IPS-18c (cell line): Measurements from ENCODE around the gene MDP1.

Experiments
- H3K4me3 ChIP-seq: 2 replicates; pipeline ENCODE4 v1.7.0; 2013; ENCODE audit warnings: low read depth, mild to moderate bottlenecking, low read length, moderate library complexity; ENCODE audit not compliant: insufficient read depth
- H3K9me3 ChIP-seq: one replicate; pipeline ENCODE4 v1.6.1; 2013; ENCODE audit warnings: mild to moderate bottlenecking, low read length, moderate library complexity; ENCODE audit not compliant: control insufficient read depth, insufficient read depth

The MDP1 gene

DNA sequence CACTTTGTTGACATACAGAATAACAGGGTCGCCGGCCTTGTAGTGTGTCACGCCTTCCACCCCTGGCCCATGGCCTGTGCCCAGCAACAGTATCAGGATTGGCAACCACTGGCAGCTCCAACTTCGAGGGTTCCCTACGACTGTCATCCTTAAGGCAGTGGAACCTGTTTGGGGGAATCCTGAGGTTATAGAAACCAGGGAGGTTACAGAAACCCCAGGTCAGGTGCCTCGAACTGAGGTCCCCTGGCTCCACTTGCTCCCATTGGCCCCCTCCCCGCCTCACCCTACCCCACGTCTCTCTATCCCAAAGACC, 21.0 kb downstream of the MDP1 start:
- peak overlapping the region; percentile 93 for H3K4me3 ChIP-seq
- no peaks in the 10 kb centered on the region for H3K9me3 ChIP-seq

DNA sequence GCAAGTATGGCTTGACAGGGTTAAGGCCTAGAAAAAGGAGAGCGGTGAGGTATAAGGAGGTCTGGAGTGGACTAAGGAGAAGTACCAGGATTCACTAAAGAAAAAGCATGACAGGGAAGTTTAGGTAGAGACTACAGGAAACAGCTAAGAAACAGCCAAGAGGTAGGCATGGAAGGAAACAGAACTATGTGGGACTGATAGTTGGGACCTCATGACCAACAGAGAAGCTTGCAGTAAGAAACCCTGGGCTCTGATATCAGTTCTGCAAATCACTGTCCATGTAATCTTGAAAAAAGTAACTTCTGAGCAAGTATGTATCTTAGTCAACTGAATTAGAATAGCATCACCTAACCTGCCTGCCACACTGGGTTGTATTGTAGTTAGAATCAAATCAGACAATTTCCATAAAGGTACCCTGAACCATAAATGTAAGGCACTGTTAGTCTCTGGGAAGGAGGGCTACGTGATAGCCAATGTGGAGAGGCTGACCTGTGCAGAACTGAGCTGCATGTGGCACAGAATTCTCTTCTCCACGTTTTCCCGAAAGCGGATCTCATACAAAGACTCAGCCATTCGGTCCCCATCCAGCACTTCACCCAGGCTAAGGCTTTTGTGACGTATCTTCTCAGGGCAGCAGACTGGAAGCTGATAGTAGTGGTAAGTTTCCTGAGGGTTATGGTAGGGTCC, 21.5 kb downstream of the MDP1 start:
- Histone ChIP-seq H3K9me3 (no peaks in the 10 kb centered on the region), H3K4me3 (peak overlapping the region; percentile 93)

DNA sequence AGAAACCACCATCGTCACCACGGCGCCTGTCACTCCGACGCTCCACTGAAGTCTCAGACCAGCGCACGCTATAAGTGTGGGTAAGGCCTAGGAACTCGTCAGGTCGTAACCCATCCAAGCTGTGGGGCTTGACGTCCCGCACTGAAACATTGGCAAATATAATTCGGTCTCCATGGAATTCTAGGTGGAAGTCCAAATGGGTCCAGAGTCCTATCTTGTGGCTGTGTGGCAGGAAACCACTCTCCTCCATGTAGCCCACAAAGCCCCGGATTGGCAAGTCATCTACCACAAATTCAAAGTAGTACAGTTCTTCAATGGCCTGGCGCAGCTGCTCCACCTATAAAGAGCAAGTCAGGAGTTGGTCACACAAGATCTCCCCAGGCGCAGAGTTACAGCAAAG, 22.9 kb downstream of the MDP1 start:
- no peak overlapping the region for H3K4me3 ChIP-seq
- H3K9me3 ChIP-seq = no peaks in the 10 kb centered on the region

DNA sequence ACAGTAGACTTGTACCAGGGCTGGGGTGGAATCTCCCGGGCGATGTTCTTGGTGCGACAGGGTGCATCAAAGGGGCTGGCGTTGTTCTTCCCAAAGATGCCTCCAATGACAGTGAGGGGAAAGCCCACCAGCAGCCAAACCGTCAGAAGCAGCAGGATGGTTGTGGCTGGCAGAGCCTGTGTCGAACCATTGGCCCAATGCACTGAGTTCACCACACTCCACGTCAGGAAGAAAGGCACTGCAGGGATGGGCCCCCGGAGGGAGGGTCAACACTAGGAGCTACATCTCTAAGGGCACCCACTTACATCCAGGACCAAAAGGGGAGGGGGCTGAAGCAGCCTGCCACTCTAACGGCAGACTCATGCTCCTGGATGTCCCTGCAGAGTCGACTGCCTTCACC, 25.4 kb downstream of the MDP1 start:
- Histone ChIP-seq H3K9me3 (no peaks in the 10 kb centered on the region), H3K4me3 (no peak overlapping the region)

DNA sequence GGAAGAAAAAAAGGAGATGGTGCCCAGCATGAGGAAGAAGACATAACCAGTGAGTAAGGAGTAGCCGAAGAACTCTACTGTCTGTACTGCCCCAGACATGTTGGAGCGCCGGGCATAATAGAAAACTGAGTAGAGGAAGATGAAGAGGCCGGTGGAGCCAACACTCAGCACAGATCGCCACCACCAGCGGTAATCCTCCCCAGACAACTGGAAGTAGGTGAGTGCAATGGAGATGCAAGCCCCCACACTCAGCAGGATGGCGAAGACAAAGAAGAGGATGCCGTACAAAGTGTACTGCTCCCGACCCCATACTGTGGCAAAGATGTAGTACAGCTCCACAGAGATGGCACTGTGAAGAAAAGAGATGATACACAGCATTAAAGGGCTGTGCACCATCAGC, 26.4 kb downstream of the MDP1 start:
- H3K9me3 ChIP-seq = no peaks in the 10 kb centered on the region
- no peak overlapping the region for H3K4me3 ChIP-seq

DNA sequence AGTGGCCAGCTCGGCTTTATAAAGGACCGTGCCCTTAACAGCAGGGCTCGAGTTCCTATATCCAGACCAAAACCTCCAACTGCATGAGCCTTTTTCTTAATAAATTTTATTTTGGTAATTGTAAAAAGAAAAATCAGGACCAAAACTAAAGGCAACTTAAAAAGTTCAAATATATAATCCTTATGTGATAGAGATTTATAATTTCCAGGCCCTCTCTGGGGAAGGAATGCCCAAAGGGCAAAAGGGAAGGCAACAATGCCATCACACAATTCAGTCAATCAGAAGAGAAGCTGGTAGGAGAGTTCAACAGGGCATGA, 26.8 kb downstream of the MDP1 start:
- Histone ChIP-seq H3K4me3 (no peak overlapping the region), H3K9me3 (no peaks in the 10 kb centered on the region)

DNA sequence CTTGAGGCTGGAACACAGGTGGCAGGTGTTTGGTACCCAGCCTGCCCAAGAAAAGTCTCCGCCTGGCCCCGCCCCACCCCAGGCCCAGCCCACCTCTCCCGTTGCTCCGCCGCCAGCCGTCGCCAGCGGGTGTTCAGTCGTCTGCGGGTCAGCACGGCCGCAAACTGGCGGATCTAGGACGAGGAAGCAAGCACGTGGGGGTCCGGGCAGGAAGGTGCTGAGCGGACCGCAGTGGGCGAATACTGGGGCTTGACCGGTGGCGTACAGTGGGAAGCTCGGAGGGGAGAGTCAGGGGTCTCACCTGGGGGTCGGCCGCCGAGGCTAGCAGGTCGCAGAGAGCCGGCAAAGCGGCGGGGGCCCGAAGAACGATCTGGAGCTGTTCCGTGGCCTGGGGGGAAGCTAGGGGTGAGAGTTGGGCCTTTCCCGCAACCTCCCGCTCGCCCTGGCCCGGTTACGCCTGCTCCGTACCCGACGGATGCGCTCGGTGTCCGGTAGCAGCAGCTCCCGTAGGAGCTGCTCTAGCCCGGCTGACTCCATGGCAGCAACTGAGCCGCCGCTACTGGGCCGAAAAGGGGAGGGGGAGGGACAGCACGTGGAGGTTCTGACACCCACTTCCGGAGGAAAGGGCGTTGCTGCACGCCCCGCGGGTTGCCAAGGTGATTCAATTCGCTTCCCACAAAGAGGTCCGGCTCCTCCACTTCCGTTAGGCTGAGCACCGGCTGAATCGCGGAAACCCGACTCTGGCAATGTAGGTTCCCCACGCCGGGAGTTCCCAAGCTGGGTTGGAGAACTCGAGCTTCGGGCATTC, 27.4 kb downstream of the MDP1 start, which contains the start of gene IPO4:
Gene IPO4 (minus strand): TSS at position 566 of the 808 bp plus-strand sequence. CDS start 29 bp downstream, at position 537.
- H3K4me3 ChIP-seq = peak within 1 kb of the TSS; percentile 92
- H3K9me3 ChIP-seq = no peaks in the 10 kb centered on the region

DNA sequence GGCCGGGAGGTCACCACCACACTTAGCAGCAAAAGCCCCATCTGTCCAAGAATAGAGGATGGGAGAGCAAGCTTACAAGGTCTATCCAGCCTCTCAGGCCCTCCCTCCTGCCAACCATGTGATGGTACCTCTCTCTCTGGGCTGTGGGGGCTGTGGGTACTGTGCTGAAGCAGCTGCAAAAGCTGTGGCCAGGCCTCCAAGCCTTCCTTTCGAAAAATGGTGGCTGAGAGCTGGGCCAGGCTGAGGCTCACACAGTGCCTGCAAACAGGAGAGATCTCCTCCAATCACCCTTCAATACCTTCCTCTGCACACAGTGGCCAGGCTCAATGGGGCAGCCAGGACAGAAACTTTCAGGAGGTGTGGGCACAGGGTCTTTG, 28.3 kb downstream of the MDP1 start:
- Histone ChIP-seq H3K4me3 (peak overlapping the region; percentile 92), H3K9me3 (no peaks in the 10 kb centered on the region)

DNA sequence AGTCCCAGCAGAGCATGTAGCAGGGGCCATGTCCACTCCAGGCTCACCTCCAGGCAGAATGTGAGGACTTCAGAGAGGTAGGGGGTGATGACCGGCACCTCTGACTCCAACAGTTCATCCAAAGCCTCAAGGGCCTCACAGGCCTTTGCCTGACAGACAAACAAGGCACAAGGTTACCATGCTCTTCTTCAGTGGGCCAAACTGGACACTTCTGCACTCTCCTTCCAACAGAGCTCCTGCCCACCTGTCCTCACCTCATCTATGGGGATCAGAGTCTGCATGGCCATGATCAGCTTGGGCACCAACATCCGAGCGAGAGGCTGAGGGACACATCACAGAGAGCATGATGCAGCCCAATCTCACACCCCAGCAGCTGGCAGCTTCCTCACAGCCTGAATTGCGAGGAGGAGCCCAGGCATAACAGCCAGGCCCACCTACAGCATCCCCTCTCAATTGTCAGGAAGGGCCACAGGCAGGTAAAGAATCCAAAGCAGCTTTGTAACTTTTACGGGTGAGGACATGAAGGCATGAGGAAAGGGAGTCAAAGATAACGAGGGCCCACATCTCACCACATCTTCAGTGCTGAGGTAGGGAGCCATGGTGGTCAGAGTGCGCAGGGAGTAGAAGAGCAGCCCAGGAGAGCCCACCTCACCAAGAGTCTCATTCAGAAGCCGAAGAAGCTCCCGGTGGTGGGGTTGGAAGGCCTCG, 28.9 kb downstream of the MDP1 start:
- no peak overlapping the region; the same call in 1 of the 2 replicates for H3K4me3 ChIP-seq
- H3K9me3 ChIP-seq = no peaks in the 10 kb centered on the region

DNA sequence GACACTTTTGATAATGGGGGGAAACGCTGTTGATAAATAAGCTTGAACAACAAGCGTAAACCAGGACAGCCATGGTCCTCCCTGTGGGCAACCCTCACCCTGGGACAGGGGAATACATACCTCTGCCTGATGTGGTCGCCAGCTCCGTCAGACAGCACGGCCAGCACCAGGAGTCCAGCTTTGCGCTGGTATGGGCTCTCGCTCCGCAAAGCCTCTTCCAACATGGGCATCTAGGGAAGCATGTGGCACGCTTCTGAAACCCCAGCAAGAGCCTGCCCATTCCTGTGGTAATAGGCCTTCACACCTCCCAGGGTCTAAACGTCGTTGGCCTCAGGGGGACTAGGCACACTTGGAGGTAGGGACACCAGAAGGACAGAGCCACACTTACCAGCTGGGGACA, 30.1 kb downstream of the MDP1 start:
- no peak overlapping the region for H3K4me3 ChIP-seq

DNA sequence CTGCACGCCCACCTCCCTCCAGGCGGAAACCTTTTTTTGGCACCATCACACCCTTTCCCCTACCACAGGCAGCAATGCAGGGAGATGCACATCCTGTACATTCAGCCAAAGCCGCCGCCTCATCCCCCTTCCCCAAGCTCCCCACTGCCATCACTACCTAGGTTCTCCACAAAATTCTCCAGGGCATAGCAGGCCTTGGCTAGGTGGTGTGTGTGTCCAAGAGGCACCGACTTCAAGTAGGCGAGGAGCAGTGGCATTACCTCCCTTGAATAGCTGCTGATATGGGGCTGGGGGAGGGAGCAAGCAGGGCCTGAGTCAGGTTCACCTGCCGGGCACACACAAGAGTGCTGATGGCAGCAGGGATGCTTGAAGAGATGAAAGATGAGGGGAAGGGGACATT, 30.8 kb downstream of the MDP1 start:
- H3K4me3 ChIP-seq = no peak overlapping the region
- no peaks in the 10 kb centered on the region for H3K9me3 ChIP-seq

More for the DNA sequence above, 30.1 kb downstream of the MDP1 start:
- no peaks in the 10 kb centered on the region for H3K9me3 ChIP-seq

DNA sequence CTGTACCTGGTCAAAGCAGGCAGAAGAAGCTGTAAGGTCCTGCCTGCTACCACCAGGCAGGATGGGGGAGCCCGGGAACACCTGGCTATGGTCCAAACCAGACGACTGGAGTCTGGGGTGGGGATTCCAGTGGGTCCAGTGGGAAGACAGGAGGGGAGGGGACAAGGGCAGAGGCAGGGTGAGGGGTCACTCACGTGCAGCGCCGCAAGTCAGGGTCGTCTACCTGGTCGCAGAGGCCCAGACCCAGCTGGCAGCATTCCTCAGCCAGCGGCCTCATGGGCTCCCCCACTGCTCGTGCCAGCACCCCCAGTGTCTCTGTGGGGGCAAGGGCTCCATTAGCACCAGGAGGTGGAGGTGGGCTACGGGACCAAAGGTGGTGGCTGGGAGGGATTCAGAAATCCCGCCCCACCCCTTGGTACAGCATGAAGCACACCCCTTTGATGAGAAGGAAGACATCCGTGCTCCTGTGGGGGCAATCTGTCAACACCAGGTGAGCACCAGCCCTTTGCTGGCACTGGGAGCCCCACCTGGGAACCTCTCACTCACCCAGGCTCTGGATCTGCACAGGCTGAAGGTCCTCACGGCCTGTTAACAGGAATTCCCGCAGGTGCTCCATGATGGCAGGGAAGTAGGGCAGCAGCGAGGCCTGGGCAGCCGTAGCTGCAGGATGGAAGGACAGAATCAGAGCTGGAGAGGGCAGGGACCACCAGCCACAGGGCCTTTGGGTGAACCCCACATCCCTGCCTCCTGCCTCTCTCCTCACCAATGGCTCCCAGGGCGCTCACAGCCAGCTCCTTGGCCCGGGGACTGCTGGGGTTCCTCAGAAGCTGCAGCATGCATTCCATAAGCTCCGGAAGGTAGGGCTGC, 31.5 kb downstream of the MDP1 start:
- no peaks in the 10 kb centered on the region for H3K9me3 ChIP-seq
- H3K4me3 ChIP-seq = no peak overlapping the region

DNA sequence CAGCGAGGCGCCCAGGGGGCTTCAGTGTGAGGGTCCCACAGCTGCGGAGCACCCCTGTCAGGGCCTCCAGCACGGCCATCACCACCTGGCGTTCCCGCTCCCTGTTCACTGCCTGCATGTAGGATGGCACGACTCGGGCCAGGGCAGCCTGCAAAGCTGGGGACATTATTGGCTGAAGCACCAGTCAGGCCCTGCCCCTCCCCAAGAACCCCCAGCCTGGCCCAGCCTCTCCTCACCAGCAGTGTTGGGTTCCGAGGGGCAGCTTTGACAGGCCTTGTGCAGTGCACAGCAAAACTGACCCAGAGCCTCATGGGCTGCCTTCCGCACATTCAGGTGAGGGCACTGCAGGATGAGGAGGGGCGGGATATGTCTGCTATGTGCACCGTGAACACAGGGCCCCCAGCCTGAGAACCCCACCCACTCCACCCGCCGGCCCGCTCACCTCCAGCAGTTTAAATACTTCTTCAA, 32.8 kb downstream of the MDP1 start:
- Histone ChIP-seq H3K9me3 (no peaks in the 10 kb centered on the region), H3K4me3 (no peak overlapping the region)

DNA sequence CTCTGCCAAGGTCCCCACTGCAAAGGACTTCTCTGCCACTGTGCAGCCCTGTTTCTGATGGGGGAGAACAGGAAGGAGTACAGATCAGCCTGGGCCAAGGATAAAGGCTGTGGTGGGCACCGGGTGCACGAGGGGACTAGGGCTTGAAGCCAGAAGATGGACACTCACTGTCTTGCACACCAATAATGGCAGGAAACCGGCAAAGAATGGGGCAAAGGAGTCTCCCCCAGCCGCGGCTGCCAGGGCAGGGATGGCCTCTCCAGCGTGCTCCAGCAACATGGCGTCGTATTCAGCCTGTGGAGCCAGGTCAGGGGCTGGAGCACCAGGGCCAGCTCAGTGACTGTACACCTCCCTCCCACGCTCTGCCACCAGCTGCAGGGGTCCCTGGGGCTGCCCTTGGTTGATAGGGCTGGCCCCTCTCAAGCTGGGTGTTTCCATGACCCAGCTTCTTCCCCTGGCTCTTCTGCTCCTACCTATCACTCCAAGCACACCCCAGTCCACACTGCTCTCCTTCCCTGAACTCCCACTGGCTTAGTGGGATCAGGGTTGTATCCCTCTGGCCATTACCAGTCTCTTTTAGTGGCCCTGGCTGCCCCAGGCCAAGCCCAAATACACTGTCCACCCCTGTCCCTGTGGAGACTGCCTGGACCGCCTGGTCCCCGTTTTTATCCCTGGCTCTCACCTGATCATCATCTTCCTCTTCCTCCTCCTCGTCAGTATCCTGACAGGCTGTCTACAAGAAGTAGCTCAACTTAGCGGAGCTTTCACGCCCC, 33.6 kb downstream of the MDP1 start:
- H3K4me3 ChIP-seq = no peak overlapping the region
- no peaks in the 10 kb centered on the region for H3K9me3 ChIP-seq

DNA sequence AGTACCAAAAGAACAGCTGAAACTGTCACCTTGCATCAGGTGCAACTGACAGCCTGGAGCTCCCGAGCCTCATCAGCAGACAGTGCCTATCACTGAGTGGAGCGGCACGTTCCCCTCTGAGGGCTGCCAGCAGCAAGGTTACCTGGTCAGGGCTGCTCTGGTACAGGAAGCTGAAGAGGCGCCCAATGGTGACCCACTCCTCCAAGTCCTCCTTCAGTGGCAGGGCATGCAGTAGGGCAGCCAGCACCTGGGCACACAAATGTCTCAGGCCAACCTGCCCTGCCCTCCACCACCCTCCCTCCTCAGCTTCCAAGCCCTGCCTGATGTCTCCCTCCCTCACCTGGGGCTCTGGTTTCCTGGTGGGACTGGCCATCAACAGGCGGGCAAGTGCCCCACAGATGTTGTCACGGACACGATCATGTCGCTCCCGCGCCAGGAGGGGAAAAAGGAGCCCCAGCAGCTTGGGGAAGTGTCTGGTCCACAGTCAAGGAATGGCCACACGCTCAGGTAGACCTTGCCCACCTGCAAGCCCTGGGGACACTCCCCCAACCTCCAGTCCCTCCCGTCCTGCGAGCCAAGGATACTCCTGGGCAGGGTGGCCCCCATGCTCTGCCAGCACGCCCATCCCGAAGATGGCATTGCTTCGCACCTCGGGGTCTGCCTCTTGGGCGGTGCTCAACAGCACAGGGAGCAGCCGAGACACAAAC, 34.3 kb downstream of the MDP1 start:
- H3K9me3 ChIP-seq = no peaks in the 10 kb centered on the region

More for the DNA sequence above, 34.3 kb downstream of the MDP1 start:
- H3K4me3 ChIP-seq = no peak overlapping the region
